ENCODE data around the gene XRCC3.

XRCC3 gene

DNA sequence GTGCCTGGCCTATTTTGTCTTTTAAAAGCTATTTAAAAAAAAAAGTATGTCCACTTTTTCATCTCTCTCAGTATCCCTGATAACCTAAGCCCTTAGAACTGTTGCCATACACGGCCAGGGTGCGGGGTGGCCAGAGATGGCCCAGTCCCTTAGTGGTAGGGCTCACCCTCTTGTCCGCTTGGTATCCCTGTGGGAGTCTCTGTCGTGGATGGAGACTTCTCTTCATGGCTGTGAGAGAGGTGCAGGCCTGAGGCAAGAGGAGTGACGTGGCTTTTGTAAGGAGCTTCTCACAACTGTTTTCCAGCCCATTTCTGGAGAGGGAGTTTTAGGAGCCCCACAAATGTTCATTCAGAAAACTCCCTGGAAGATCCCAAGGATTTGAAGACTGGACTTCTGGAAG, 26.8 kb downstream of the XRCC3 start:
- intact Hi-C loops (cut with DNase I): no loop called here
- peak in 3 of 42 donors; percentile 6 to 13 (median 13) for DNase-seq

DNA sequence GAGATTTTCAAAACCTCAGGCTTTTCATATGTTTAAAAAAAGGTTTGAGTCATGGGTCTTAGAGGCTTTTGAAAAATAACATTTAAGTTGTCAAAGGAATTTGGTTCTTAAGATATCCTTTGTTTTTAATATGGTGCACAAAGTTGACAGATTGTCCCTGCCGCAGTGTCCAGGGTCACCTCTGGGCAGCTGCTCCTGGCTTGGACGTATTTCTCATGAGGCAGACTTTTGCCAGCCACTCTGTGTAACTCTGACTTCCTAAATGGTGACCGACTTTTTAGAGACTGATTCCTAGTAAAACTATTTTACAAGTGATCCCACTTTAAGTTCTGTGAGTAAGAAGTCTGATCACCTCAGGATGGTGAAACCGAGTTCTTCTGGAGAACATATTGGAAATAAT, 27.5 kb downstream of the XRCC3 start:
- peak in 3 of 42 donors; percentile 5 to 30 (median 13) for DNase-seq
- intact Hi-C loops (cut with DNase I): no loop called here

DNA sequence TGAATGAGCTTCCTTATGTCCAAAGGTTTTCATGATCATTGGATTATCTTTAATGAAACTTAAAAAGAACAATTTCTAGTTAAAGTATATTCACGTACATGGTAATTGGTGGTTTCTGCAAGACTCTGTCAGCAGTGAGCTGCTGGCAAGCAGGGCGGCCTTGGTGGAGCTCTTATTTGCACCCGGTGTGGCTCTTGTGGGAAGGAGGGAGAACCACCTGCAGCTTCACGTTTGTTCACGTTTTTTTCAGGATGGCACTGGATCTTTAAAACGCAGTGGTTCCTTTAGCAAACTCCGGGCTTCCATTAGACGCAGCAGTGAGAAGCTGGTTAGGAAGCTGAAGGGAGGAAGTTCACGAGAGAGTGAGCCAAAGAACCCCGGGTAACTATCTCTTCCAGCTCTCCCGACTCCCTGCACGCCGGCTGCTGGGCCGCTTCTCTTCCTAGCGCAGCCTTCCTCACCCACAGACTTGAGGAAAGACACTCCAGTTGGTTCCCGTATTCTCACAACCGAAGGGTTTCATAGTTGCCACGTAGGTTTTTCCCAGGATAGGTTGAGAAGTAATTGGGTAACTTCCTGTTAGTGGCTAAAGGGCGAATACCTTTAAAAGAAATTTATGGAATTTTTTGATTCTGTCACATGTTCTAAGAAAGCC, 28.3 kb downstream of the XRCC3 start:
- peak in 3 of 42 donors; percentile 7 to 34 (median 9) for DNase-seq
- intact Hi-C loops (cut with DNase I): no loop called here

DNA sequence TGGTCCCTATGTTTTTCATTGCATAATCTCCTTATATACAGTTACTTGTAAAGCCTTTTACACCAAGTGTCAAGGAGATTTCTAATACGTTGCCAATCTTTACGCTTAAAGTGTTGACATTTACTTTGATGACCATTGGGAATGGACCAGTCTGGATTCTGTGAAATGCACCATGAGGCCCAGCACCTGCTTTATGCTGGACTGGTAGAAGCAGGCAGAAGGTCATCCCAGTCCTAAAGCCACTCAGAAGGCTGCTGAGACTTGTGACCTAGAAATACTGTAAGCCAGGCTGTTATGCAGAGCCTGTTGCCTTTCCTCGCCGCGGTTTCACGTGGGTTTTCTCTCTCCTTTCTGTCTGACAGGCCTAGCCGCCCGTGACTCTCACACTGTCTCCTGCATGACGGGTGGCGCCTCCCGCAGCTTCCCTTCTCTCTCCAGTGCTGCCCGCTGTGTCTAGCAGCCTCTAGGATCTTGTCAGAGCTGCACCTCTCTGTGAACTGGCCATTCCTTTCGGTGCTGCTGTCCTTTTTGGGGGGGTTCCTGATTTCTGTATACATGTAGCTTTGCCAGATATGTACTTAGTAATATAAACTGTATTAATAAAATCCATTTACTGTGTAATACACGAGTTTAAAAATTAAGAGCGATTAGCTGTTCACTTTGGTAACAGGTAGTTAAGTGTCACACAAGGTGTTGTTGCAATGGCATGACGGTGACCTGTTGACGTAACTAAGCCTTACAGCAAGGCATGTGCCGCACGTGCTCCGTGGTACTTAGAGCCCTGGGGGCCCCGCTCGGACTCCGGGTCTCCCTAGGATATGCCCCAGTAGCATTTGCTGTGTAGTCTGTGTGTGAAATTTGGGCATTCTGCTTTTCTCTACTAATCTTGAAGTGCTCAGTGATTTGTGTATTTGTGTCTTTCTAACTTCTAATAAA, 29.7 kb downstream of the XRCC3 start:
- peak in 7 of 42 donors; percentile 14 to 59 (median 37) for DNase-seq
- intact Hi-C loops (cut with DNase I): no loop called here

DNA sequence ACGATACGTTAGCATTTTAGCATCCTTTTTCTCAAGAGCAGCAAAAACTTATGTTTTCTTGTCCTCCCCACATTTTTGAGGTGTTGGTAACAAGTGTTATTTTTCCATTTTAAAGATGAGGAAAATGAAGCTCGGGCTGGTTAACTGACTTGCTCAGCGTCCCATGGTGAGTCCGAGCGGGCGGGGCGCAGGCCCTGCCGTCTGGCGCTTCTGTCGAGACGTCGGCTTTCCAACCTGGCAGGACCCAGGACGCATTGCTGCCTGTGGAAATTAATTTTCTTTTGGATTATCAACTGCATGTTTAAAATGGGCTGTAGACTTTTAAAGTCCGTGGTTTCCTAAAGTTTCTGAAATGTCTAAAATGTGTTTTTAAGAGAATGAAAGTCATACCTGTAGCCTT, 30.4 kb downstream of the XRCC3 start:
- intact Hi-C loops (cut with DNase I): no loop called here
- peak in 1 of 42 donors; percentile 31 for DNase-seq

DNA sequence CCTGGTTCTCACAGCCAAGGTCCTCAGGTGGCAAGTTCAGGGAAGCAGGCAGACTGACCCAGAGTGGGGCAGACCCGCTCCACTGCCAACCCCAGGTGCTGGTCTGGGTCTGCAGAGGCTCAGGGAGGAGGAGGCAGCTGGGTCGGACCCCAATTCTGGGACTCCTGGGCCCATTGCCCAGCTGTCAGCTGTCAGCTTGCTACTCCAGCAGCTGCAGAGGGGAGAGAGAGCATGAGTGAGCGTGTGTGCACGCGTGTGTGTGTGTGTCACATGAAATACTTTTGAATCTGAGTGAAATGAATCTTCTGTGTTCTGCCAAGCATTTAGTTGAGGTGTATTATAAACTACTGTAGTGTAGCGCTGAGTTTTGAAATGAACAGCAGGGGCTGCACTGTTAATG, 30.8 kb downstream of the XRCC3 start:
- intact Hi-C loops (cut with DNase I): no loop called here
- peak in 5 of 42 donors; percentile 18 to 57 (median 43) for DNase-seq

DNA sequence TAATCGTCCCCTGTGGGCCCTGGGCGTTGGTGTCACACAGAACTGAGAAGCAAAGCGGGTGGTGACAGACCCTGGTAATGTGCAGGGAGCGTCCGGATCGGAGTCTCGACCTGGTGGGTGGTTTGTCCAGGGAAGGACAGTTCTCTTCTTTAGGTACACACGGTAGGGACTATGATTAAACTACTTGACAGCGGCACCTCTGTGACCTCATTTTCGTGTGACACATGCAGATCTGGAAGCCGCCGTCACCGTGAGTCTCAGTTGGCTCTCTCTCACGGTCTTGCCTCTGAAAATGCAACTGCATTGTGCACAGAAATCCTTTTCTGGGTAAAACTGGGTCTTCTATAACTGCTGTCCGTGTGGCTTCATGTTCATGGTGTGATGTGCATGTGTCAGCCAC, 32.1 kb downstream of the XRCC3 start:
- intact Hi-C loops (cut with DNase I): no loop called here
- no peak for DNase-seq

DNA sequence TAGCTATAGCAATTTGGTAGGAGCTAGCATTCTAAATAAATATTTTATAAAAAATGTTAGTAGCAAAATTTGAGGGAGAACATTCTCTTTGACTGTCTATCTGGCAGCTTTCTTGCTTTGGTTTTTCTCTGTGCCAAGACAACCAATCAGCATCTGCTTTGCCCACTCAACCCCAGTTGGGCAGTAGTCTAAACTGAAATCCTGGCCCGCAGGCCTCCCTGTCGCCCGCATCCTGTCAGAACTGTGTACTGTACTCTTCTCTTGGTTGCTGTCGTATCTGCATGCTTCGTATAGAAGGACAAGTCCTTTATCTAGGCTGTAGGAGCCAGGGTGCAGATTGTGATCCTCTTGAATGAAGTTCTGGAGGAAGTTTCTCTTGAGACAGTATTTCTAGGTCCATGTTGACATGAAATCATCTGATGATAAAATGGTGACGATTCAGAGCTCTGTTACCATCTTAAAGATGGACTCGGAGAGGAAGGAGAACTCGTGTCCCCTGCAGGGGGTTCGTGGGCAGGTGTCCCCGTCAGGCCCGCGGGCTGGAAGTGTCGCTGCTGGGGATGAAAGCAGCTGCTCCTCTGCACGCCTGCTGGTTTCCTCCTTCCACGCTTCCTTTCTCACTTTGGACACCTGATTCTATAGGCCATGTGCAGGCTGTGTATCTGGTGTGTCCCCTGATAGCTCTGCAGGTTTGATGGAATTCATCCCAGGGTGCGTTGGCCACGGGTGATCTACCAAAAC, 34.6 kb downstream of the XRCC3 start:
- DNase-seq: no peak
- intact Hi-C loops (cut with DNase I): no loop called here

DNA sequence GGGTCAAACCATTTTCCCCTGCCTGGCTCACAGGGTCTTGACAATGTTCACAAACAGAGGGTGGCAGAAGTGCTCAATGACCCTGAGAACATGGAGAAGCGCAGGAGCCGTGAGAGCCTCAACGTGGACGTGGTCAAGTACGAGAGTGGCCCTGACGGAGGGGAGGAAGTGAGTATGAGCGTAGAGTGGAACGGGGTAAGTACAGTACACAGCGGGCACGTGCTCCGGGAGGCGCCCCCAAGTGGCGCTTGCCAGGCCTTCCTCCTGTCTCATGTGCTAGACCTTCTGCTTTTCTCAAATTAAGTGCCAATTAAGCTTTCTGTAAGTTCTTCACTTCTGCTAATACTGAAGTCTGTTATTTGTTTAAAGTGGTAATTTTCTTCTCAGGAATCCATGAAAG, 35.9 kb downstream of the XRCC3 start:
- intact Hi-C loops (cut with DNase I): no loop called here
- DNase-seq: peak in 24 of 42 donors; percentile 10 to 69 (median 44)

DNA sequence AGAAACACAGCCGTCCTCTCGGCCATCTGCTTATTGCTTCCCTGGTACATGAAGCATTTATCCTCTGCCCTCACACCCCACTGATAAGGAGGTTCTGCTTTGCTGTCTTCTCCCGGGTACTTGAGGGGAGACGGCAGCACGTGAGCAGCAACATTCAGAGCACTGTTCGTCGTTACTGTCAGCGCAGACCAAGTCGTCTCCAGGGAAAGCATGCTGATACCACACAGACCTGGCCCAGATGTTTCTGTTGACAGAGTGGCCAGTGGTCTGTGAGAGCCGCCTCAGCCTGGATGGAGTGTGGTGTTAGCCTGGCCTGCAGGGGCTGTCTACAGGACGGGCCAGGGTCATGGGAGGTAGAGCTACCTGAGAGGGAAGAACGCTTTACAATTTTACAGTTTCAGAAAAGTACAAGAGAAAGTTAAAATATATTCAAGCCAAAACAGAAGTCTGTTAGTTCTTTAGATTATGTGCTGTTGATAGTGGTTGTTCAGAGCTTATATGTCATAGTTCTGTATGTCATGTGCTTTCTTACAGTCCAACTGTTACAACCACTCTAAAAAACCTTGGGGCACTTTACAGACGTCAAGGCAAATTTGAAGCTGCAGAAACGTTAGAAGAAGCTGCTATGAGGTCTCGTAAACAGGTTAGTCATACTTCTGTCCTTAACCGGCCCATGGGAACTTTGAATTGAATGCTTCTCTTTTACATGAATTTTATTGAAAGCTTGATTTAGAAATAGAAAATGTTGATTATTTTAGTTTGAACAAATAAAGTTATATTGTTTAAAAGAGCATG, 38.2 kb downstream of the XRCC3 start:
- intact Hi-C loops (cut with DNase I): no loop called here
- peak in 1 of 42 donors; percentile 11 for DNase-seq

DNA sequence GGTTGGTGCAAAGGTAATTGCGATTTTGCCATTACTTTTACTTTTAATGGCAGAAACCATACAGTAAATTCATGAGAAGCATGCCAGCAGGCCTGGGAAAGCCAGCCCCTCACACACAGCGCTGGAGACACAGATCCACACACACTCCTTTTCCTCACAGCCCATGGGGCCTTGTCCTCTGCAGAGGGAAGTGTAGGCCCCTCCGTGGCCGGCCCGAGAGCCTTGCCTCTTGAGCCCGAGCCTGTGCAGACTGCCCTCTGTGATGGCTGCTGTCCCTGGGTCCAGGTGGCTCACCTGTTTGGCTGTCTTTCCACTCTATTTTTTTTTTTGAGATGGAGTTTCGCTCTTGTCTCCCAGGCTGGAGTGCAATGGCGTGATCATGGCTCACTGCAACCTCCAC, 39.3 kb downstream of the XRCC3 start:
- intact Hi-C loops (cut with DNase I): no loop called here
- DNase-seq: peak in 1 of 42 donors; percentile 22

DNA sequence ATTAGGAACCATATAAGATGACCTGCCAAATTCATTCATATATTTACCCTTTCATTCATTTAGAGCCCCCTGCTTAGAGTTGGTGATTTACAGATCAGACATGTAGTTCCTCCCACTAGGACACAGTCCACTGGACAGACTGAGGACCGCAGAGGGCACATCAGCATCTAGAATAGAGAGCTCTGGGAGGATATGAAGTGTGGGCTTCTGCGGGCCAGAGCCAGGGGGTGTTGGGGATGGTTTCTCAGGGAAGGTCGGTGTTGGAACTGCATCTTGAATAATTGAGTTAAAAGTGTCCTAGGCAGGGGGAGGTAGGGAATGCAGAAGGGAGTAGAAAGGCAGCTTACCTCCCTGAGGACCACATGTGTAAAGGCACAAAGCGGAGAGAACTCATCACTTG, 43.3 kb downstream of the XRCC3 start:
- DNase-seq: no peak
- intact Hi-C loops (cut with DNase I): no loop called here

DNA sequence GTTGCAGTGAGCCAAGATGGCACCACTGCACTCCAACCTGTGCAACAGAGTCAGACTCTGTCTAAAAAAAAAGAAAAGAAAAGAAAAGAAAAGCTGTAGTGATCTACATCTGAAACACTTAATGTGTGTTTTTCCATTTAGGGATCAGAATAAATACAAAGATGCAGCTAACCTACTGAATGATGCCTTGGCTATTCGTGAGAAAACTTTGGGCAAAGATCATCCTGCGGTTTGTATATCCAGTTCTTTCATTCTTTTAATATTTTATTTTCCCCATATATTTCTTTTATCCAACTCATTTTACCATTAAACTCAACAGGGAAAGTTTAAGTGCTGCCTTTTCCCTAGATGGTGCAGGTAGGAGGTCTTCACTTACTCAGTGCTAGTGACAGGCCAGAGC, 45.9 kb downstream of the XRCC3 start:
- DNase-seq: no peak
- intact Hi-C loops (cut with DNase I): no loop called here

DNA sequence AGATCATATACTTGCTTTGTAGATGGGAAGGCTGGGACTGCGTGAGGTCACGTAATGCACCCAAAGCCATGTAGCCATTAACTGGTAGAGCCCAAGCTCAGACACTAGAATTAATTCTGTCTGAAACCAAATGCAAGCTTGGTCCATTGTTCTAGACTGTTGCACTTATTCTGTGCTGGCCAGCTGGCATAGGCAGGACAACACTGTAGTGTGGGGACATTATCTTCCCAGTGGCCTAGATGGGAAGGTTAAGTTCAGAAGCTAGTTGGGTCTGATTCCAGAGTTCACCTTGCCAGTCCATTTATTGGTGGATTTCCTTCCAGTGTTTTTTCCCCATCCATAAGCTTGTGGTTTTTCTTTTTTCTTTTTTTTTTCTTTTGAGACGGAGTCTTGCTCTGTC, 47.1 kb downstream of the XRCC3 start:
- no peak for DNase-seq
- intact Hi-C loops (cut with DNase I): no loop called here

DNA sequence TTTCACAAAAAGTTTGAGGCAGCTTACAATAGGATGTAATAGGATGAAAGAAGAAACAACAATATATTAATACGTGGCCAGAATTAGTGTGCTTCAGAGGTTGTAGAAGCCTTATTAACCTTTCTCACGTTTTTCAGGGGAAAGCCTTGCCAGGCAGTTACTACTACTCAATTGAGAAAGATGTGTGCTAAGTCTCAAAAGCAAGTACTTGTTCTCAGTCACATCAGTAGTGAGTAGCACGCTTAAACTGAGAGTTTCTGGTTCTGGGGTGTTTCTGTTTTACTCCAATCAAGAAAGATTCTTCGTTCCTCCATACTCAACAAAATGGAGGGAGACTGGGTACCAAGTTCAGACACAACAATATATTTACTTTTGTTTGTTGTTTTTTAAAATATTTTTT, 47.6 kb downstream of the XRCC3 start:
- DNase-seq: no peak

DNA sequence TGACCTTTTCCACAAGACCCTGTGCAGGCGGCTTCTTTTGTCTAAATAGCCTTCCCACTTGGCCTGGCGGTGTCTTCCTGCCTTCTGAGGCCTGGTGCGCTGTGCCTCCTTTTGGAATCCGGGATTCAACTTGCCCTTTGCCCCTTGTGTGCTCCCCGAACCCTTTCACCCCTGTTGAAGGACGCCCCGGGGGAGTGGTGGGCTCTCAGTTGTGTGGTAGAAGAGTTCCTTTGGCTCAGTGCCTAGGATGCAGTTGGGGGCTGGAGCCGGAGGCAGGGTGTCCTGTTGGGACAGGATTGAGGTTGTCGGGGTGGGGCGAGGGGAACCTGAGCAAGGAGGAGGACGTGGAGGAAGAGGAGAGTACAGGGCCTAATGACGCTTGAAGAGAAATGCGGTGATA, 51.7 kb downstream of the XRCC3 start:
- intact Hi-C loops (cut with DNase I): no loop called here
- no peak for DNase-seq

More for the DNA sequence above, 47.6 kb downstream of the XRCC3 start:
- intact Hi-C loops (cut with DNase I): no loop called here

DNA sequence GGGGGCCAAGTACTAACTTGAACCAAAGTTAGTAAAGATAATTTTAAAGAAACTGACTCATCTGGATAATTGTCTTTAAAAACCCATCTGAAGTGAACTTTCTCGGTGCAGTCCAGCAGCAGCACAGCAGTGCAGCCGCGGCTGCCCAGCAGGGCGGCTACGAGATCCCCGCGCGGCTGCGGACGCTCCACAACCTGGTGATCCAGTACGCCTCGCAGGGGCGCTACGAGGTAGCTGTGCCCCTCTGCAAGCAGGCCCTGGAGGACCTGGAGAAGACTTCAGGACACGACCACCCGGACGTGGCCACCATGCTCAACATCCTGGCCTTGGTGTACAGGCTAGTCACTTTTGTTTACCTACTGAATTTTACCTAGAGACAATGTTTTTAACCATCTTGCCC, 52.7 kb downstream of the XRCC3 start:
- intact Hi-C loops (cut with DNase I): no loop called here
- no peak for DNase-seq

DNA sequence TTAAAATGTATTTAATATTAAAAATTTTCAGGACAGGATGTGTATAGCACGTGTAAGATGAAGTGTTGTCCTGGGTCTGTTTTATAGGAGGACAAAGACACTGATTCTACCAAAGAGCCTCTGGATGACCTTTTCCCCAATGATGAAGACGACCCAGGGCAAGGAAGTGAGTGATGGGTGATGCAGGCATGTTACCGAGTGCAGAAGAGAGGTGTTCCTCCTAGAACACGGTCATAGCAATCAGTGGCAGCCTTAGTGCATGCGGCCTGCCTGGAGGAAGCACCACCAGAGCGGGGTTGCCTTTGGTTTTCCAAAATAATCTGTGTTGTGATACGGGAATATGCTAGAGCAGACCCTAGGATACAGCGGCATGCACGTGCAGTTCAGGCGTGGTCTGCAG, 53.2 kb downstream of the XRCC3 start:
- intact Hi-C loops (cut with DNase I): no loop called here

DNA sequence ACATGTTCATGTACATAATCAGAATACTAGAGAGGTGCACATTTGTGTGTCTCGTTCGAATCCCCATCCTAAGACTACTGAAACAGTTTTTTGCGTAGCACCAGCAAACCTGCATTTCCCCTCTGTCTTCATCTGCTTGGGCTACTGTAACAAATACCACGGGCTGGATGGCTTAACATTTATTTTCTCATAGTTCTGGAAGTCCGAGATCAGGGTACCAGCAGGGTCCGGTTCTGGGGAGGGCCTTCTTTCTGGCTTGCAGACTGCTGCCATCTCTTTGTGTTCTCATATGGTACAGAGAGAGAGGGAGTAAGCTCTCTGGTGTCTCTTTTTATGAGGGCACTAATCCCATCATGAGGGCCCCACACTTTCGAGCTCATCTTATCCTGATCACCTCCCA, 55.6 kb downstream of the XRCC3 start:
- DNase-seq: no peak
- intact Hi-C loops (cut with DNase I): no loop called here

More for the DNA sequence above, 53.2 kb downstream of the XRCC3 start:
- no peak for DNase-seq

Measured in head of caudate nucleus (tissue), 42 donors.